Motor neuron (in vitro differentiated cells): ENCODE measurements around the gene IRF7. TPM values are rescaled to one million over a fixed set of nuclear protein-coding genes. Genes with fewer than 3 reads are reported as not detected.

ENCODE experiments used
- ATAC-seq, 8 experiments: fragments of 200-7000 bp; cut with Tn5 transposase; replicated peaks in 6 of 8; 2 replicates each; pipeline ENCODE4 v1.8.0; 2021; ENCODE audit warnings: mild to moderate bottlenecking in 8 of 8, moderate library complexity in 8 of 8
- H3K27ac ChIP-seq, 2 donors: fragments of 250-450 bp; sonication (Bioruptor Pico); 2 replicates each; pipeline ENCODE4 v1.9.0; 2021; ENCODE audit warnings: antibody characterized with exemption in 2 of 2, mild to moderate bottlenecking in 2 of 2, moderate library complexity in 1 of 2
- H3K4me1 ChIP-seq, 2 donors: fragments of 250-450 bp; sonication (Bioruptor Pico); replicated peaks in 1 of 2; 2 replicates each; pipeline ENCODE4 v1.6.1; 2021; ENCODE audit warnings: antibody characterized with exemption in 2 of 2, mild to moderate bottlenecking in 2 of 2, moderate library complexity in 1 of 2
- H3K4me3 ChIP-seq, 5 donors: fragments of 250-450 bp; sonication (Bioruptor Pico); 2 replicates each; pipeline ENCODE4 v1.9.0; 2021; ENCODE audit warnings: antibody characterized with exemption in 5 of 5, mild to moderate bottlenecking in 5 of 5, moderate library complexity in 4 of 5
- WGBS, 10 experiments: fragments of 450-650 bp; shearing (Covaris generic); methylation state at CpG; one replicate each; pipeline ENCODE4 v1.0.0; 2022; 5-methylcytosine and 5-hydroxymethylcytosine counted together
- in situ Hi-C, 9 experiments: fragments of 400-800 bp; cut with MboI; loops; one replicate each; pipeline ENCODE4 v1.15.0; 2021; ENCODE audit warnings: low sequenced_read_pairs in 9 of 9, low pct_unique_long_range_greater_than_20kb in 2 of 9; ENCODE audit not compliant: unreplicated experiment in 9 of 9
- total RNA-seq, 8 experiments: library from RNA; unstranded; fragments of 300-600 nt; gene quantifications; 2 replicates each; pipeline versions ENCODE4 v1.2.3 to v1.2.4, GENCODE V29; 2022

The IRF7 gene
- total RNA-seq, 8 experiments from 2014 or later: 10.2 to 27.9 (median 17.0) TPM

- in situ Hi-C loops: no loop called here
- 20 to 83% (median 60%) methylated on average over 1 of the region's 68 CpGs; no CpG with 5 or more reads in 7 of the 10 experiments for WGBS, 10 experiments
- peaks cover 7 to 11% of the 10 kb centered on the region in 2 donors for H3K4me1 ChIP-seq
- ATAC-seq: peak in 4 of 8 experiments; percentile 1 to 4 (median 2)
- peak overlapping the region; percentile 46 to 53 (median 48) for H3K4me3 ChIP-seq
- H3K27ac ChIP-seq: peak overlapping the region in 1 of 2 donors; percentile 78
These were observed 887 bp downstream of the IRF7 start for GRCh38 chr11:614623-615503.

DNA sequence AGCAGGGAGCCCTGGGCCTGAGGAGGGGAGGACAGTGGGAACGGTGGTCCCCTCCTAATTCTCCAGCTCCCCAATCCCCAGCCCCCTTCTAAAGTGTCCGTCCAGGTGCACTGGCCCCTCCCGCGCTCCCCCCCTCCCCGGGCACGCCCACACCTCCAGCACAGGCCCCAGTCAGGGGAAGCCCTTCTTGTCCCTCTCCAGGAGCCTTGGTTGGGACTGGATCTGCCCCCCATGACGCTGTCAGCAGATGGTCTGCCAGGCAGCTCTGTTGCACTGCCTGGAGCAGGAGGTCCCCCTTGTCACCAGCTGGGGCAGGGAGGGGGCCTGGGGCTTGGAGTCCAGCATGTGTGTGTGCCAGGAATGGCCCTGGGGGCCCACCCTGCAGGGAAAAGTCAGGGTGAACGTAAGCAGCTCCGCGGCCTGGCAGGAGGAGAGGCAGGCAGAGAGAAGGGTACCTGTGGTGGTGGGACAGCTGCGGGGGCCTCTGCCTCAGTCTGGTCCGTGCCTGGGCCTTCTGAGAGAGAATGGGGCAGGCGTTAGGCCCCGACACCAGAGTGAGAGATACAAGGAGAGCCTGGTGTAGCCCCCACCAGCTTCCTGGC, 1.6 kb downstream of the IRF7 start:
- no peak overlapping the region for H3K27ac ChIP-seq
- WGBS, 10 experiments: 86 to 89% methylated on average over 3 to 4 of the region's 14 CpGs; no CpG with 5 or more reads in 8 of the 10 experiments
- no peak overlapping the region for H3K4me3 ChIP-seq
- ATAC-seq: peak in 2 of 8 experiments; percentile 2 to 3
- peaks cover 7 to 11% of the 10 kb centered on the region in 2 donors for H3K4me1 ChIP-seq
- in situ Hi-C loops: no loop called here

- no CpG with 5 or more reads among the region's 36 CpGs for WGBS, 10 experiments
- Histone ChIP-seq H3K4me3 (no peak overlapping the region), H3K4me1 (peaks cover 7 to 11% of the 10 kb centered on the region in 2 donors), H3K27ac (no peak overlapping the region)
- in situ Hi-C loops: no loop called here
- ATAC-seq: peak in 5 of 8 experiments; percentile 3 to 23 (median 7)
These were observed 2.3 kb downstream of the IRF7 start for GRCh38 chr11:613369-613968.

DNA sequence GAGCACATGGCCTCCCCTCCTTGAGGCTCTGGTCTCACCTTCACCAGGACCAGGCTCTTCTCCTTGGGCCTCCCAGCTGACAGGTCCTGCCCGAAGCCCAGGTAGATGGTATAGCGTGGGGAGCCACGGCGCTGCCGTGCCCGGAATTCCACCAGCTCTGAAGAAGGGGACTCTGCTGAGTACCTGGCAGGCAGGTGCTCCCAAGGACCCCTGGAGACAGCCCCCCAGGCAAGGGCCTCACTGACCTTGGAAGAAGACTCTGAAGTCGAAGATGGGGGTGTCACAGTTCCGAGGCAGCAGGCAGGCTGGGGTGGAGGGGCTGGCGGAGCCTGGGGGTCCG, 2.8 kb downstream of the IRF7 start:
- in situ Hi-C loops: no loop called here
- no peak overlapping the region for H3K27ac ChIP-seq
- no peak overlapping the region for H3K4me3 ChIP-seq
- no CpG with 5 or more reads among the region's 10 CpGs for WGBS, 10 experiments
- no peak for ATAC-seq
- peaks cover 7 to 11% of the 10 kb centered on the region in 2 donors for H3K4me1 ChIP-seq

- in situ Hi-C loops: no loop called here
- ATAC-seq: peak in 1 of 8 experiments; percentile 1
- Histone ChIP-seq H3K27ac (no peak overlapping the region), H3K4me3 (no peak overlapping the region), H3K4me1 (peaks cover 7 to 11% of the 10 kb centered on the region in 2 donors)
- WGBS, 10 experiments: 31 to 100% (median 58%) methylated on average over 2 to 4 of the region's 27 CpGs; no CpG with 5 or more reads in 4 of the 10 experiments
These were observed 3.4 kb downstream of the IRF7 start for GRCh38 chr11:612201-612960.

DNA sequence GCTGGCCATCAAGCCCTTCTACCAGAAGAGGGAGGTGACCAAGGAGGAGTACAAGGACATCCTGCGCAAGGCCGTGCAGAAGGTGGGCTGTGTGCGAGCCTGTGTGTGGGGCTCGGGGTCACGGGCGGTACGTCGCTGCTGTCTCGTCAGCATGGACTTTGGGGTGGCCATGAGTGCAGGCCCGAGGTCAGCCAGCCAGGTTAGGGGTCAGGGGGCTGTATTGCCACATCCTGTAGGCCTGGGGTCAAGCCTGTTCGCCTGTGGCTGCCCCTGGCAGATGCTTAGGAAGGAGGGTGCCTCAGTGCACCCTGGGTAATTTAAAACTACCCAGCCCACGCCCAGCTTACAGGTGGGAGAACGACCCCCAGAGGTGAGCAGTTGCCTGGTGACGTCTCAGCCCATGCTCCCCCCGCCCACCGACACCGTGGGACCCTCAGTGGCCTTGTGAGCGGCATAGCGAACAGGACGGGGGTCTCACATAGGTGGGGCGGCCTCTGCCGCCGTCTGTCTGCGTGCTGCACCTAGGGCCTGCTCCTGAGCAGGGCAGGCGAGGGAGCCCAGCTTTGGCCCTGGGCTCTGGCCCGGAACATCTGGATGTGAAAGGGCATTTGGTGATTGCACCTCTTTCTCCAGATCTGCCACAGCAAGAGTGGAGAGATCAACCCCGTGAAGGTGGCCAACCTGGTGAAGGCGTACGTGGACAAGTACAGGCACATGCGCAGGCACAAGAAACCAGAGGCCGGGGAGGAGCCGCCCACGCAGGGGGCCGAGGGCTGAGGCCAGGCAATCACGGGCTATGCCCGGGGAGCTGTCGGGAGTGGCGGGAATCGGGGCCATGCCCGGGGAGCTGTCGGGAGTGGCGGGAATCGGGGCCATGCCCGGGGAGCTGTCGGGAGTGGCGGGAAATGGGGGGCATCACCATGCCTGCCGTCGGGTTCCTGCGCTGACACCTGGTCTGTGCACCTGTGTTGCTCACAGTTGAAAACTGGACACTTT, 4.5 kb downstream of the IRF7 start:
- H3K4me1 ChIP-seq: peaks cover 6 to 8% of the 10 kb centered on the region in 2 donors
- H3K4me3 ChIP-seq: no peak overlapping the region
- no peak overlapping the region for H3K27ac ChIP-seq
- 80 to 100% (median 95%) methylated on average over 2 to 8 of the region's 49 CpGs; no CpG with 5 or more reads in 3 of the 10 experiments for WGBS, 10 experiments
- in situ Hi-C loops: no loop called here
- no peak for ATAC-seq

DNA sequence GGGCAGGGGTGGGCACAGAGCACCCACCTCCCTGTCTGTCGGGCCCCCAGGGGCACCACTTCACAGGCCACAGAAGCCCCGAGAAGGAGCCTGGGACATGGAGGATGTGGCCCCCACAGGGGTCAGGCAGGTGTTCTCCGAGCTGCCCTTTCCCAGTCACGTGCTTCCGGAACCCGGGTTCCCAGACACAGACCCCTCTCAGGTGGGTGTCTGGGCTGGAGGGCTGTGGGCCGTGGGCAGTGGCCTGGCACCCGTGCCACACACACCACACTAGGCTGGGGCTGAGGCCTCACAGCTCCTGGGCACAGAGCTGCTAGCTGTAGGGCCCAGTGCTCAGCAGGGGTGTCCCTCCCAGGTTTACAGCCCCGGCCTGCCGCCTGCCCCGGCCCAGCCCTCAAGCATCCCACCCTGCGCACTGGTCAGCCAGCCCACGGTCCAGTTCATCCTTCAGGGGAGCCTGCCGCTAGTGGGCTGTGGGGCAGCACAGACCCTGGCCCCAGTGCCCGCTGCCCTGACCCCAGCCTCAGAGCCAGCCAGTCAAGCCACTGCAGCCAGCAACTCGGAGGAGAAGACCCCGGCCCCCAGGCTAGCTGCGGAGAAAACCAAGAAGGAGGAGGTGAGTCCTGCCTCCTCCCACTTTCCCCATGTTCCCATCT, 5.5 kb downstream of the IRF7 start:
- in situ Hi-C loops: no loop called here
- 80 to 100% (median 98%) methylated on average over 1 to 7 of the region's 18 CpGs; no CpG with 5 or more reads in 6 of the 10 experiments for WGBS, 10 experiments
- Histone ChIP-seq H3K4me3 (no peak overlapping the region), H3K4me1 (peaks cover 2 to 4% of the 10 kb centered on the region in 2 donors), H3K27ac (no peak overlapping the region)
- no peak for ATAC-seq

GRCh38 chr11:609341-609811, 6.4 kb downstream of the IRF7 start:
- no peak overlapping the region for H3K27ac ChIP-seq
- in situ Hi-C loops: no loop called here
- 75 to 100% (median 93%) methylated on average over 2 to 3 of the region's 28 CpGs; no CpG with 5 or more reads in 7 of the 10 experiments for WGBS, 10 experiments
- no peak overlapping the region for H3K4me3 ChIP-seq
- no peak for ATAC-seq
- H3K4me1 ChIP-seq: no peaks in the 10 kb centered on the region

DNA sequence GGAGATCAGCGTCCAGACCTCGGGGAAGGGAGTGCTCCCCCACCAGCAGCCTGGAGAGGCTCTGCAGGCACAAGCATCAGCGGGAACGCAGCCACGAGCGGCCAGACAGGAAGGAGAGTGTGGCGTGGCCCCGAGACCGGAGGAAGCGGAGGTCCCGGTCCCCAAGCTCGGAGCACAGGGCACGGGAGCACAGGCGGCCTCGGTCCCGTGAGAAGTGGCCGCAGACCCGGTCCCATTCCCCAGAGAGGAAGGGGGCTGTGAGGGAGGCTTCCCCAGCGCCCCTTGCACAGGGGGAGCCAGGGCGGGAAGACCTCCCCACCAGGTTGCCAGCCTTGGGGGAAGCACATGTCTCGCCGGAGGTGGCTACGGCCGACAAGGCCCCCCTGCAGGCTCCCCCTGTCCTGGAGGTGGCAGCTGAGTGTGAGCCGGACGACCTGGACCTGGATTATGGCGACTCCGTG, 6.9 kb downstream of the IRF7 start:
- no peak overlapping the region for H3K27ac ChIP-seq
- ATAC-seq: no peak
- no peaks in the 10 kb centered on the region for H3K4me1 ChIP-seq
- in situ Hi-C loops: no loop called here
- no peak overlapping the region for H3K4me3 ChIP-seq
- 85 to 89% (median 87%) methylated on average over 3 to 4 of the region's 28 CpGs; no CpG with 5 or more reads in 7 of the 10 experiments for WGBS, 10 experiments

DNA sequence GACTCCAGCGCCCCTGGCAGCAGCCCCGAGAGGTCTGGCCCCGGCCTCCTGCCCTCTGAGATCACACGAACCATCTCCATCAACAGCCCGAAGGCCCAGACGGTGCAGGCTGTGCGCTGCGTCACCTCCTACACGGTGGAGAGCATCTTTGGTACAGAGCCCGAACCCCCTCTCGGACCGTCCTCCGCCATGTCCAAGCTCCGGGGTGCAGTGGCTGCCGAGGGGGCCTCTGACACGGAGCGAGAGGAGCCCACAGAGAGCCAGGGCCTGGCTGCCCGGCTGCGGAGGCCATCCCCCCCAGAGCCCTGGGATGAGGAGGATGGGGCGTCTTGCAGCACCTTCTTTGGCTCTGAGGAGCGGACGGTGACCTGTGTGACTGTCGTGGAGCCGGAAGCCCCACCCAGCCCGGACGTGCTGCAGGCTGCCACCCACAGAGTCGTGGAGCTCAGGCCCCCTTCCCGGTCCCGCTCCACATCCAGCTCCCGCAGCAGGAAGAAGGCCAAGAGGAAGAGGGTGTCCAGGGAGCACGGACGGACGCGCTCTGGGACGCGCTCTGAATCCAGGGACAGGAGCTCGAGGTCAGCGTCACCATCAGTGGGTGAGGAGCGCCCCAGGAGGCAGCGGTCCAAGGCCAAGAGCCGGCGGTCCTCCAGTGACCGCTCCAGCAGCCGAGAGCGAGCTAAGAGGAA, 7.6 kb downstream of the IRF7 start:
- H3K27ac ChIP-seq: no peak overlapping the region
- in situ Hi-C loops: no loop called here
- H3K4me3 ChIP-seq: no peak overlapping the region

More for the DNA sequence above, 7.6 kb downstream of the IRF7 start:
- WGBS, 10 experiments: 87 to 100% (median 92%) methylated on average over 1 to 19 of the region's 45 CpGs; no CpG with 5 or more reads in 6 of the 10 experiments
- no peaks in the 10 kb centered on the region for H3K4me1 ChIP-seq
- ATAC-seq: peak in 3 of 8 experiments; percentile 7 to 12 (median 8)
